Stimulated activated CD8-positive, alpha-beta memory T cell treated with anti-CD3 and anti-CD28 coated beads, Interleukin-2, amount 100 ng/mL, for 1 hour (primary cell): ENCODE data around the gene UBE2D2.
"Not testable (repeated sequence)": the region's sequence is repeated elsewhere in the genome, so short reads cannot be mapped to it uniquely, and the experiment has no call there.

ENCODE experiments used
- DNase-seq, 2 donors: peaks; one replicate each; pipeline ENCODE4 v3.0.0-alpha.2; 2020; ENCODE audit warnings: low read depth in 2 of 2

UBE2D2 gene

GRCh38 chr5:139549162-139549894, 11.8 kb upstream of the UBE2D2 start:
- DNase-seq, result no peak

- DNase-seq, result not testable (repeated sequence)
Measured at GRCh38 chr5:139550051-139550872, 10.9 kb upstream of the UBE2D2 start.

- no peak for DNase-seq
Measured at GRCh38 chr5:139551191-139551889, 9.8 kb upstream of the UBE2D2 start.

- DNase-seq, result no peak
Measured at GRCh38 chr5:139552893-139553575, 8.1 kb upstream of the UBE2D2 start.

- no peak for DNase-seq
Measured at GRCh38 chr5:139554264-139554663, 6.9 kb upstream of the UBE2D2 start.

- no peak for DNase-seq
Measured at GRCh38 chr5:139557811-139558210, 3.3 kb upstream of the UBE2D2 start.

- DNase-seq, result peak in 1 of 2 donors; percentile 20
Measured at GRCh38 chr5:139561655-139562451, 714 bp downstream of the UBE2D2 start.

GRCh38 chr5:139562847-139563246, 1.7 kb downstream of the UBE2D2 start:
- DNase-seq, result no peak

- DNase-seq, result peak; percentile 9 to 17
Measured at GRCh38 chr5:139565411-139566305, 4.5 kb downstream of the UBE2D2 start.

- no peak for DNase-seq
Measured at GRCh38 chr5:139566611-139567010, 5.5 kb downstream of the UBE2D2 start.

GRCh38 chr5:139569270-139569955, 8.3 kb downstream of the UBE2D2 start:
- DNase-seq, result no peak

GRCh38 chr5:139571543-139571942, 10.4 kb downstream of the UBE2D2 start:
- DNase-seq, result no peak

- no peak for DNase-seq
Measured at GRCh38 chr5:139571966-139572365, 10.8 kb downstream of the UBE2D2 start.

- no peak for DNase-seq
Measured at GRCh38 chr5:139574641-139575312, 13.6 kb downstream of the UBE2D2 start.

GRCh38 chr5:139575313-139575646, 14.1 kb downstream of the UBE2D2 start:
- no peak for DNase-seq

- no peak for DNase-seq
Measured at GRCh38 chr5:139575751-139576150, 14.6 kb downstream of the UBE2D2 start.

GRCh38 chr5:139577689-139578290, 16.7 kb downstream of the UBE2D2 start:
- DNase-seq, result no peak

- no peak for DNase-seq
Measured at GRCh38 chr5:139578325-139578724, 17.2 kb downstream of the UBE2D2 start.
